Panc1 (cell line): ENCODE measurements around the gene WNT7A. TPM values are rescaled to one million over a fixed set of nuclear protein-coding genes. Genes with fewer than 3 reads are reported as not detected.

ENCODE experiments used
- ATAC-seq: fragments of 200-7000 bp; cut with Tn5 transposase; 2 replicates; pipeline ENCODE4 v1.9.1; 2020; ENCODE audit warnings: mild to moderate bottlenecking, moderate library complexity
- BruUV-seq: library from RNA; stranded (reverse); fragments of 400-500 nt; replicated peaks from 2 replicates; lab custom pipeline; 2021; lab: Mats Ljungman, UMichigan
- CTCF ChIA-PET: fragments of 300-600 bp; sonication (Branson Sonifier 250); formaldehyde crosslinking; loops from one replicate; lab custom pipeline; 2022; ENCODE audit warnings: antibody characterized with exemption; lab: Charles Lee
- POLR2A ChIA-PET: fragments of 300-600 bp; sonication (Branson Sonifier 250); formaldehyde crosslinking; loops from one replicate; lab custom pipeline; 2022; ENCODE audit warnings: antibody characterized with exemption; lab: Charles Lee
- DNase-seq: peaks from one replicate; pipeline ENCODE4 v3.0.0-alpha.2; 2010; ENCODE audit warnings: low read depth, low spot score
- H3K27ac ChIP-seq: 2 replicates; pipeline ENCODE4 v1.5.1; 2011; ENCODE audit warnings: mild to moderate bottlenecking, low read length, inconsistent platforms
- H3K27me3 ChIP-seq: fragments of 200-500 bp; sonication (Bioruptor generic); 2 replicates; pipeline ENCODE4 v1.6.0; 2014; ENCODE audit warnings: low read length, inconsistent platforms; ENCODE audit not compliant: control insufficient read depth, insufficient read depth
- H3K36me3 ChIP-seq: fragments of 200-500 bp; sonication (Bioruptor generic); 2 replicates; pipeline ENCODE4 v1.5.1; 2014; ENCODE audit warnings: inconsistent platforms, mild to moderate bottlenecking, low read length, moderate library complexity; ENCODE audit not compliant: control insufficient read depth, insufficient read depth
- H3K4me1 ChIP-seq: 2 replicates; pipeline ENCODE4 v1.5.1; 2011; ENCODE audit warnings: inconsistent platforms, mild to moderate bottlenecking, low read length, moderate library complexity; ENCODE audit not compliant: control insufficient read depth, insufficient read depth
- H3K4me3 ChIP-seq, 2 experiments: 2 replicates each; pipeline ENCODE4 v1.5.1; 2011 to 2012; ENCODE audit warnings: low read depth in 2 of 2, low read length in 2 of 2, mild to moderate bottlenecking in 2 of 2, inconsistent platforms in 1 of 2, moderate library complexity in 1 of 2
- H3K9me3 ChIP-seq: fragments of 200-500 bp; sonication (Bioruptor generic); 2 replicates; pipeline ENCODE4 v1.5.1; 2014; ENCODE audit warnings: low read depth, mild to moderate bottlenecking, inconsistent platforms, low read length, moderate library complexity; ENCODE audit not compliant: control insufficient read depth, insufficient read depth
- SIN3A ChIP-seq: IDR thresholded peaks from 2 replicates; pipeline ENCODE4 v1.6.1; 2012; ENCODE audit warnings: low read depth, mild to moderate bottlenecking, low read length, moderate library complexity, borderline replicate concordance; ENCODE audit not compliant: insufficient read depth
- TCF7L2 ChIP-seq: IDR thresholded peaks from 2 replicates; pipeline ENCODE4 v1.6.1; 2011; ENCODE audit warnings: mild to moderate bottlenecking, low read depth, low read length, inconsistent platforms
- in situ Hi-C: cut with HindIII; loops from 2 replicates; pipeline ENCODE4 v1.10.0; 2016; ENCODE audit warnings: low sequenced_read_pairs, low pct_unique_long_range_greater_than_20kb
- intact Hi-C: fragments of 100-400 bp; cut with micrococcal nuclease; formaldehyde crosslinking; loops from one replicate; pipeline ENCODE4 v1.10.0; 2022; ENCODE audit not compliant: unreplicated experiment
- total RNA-seq: library from RNA; stranded (reverse); gene quantifications from one replicate; pipeline ENCODE4 v1.2.1, GENCODE V29; 2021; ENCODE audit not compliant: unreplicated experiment
- TF ChIP-seq, protein P1 (sequence below), 2 experiments: IDR thresholded peaks; 2 replicates each; pipeline ENCODE4 v1.6.1; 2011 to 2012; ENCODE audit warnings: low read depth in 2 of 2, control low read depth in 1 of 2, low read length in 1 of 2, mild to moderate bottlenecking in 1 of 2, moderate library complexity in 1 of 2; ENCODE audit not compliant: insufficient read depth in 1 of 2
- TF ChIP-seq, protein P2 (sequence below): fragments of 450-650 bp; IDR thresholded peaks from 2 replicates; pipeline ENCODE4 v1.5.1; 2017; ENCODE audit warnings: mild to moderate bottlenecking

Gene WNT7A
- total RNA-seq, 1 experiment from 2014 or later: not detected

DNA sequence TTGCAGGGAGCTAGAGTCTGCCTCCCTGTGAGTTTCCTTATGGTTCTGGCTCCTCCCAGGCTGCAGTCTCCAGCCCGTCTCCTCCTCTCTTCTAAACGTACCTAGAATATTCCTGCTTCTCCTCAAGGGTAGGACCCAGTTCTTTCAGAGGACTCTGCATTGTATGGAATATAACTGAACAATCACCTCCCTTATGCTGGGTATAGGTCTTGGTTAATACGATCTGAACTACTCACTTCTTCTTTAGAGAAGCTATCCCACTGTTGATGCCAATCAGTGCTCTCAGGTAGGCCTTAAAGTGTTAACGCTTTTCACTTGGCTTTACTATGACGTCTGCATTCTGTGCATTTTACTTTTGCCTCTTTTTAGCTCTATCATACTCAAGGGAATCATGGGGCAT is 98.5 kb downstream of the WNT7A start:
- ATAC-seq (no peak), DNase-seq (no peak)
- H3K4me1 ChIP-seq: no peaks in the 10 kb centered on the region
- H3K36me3 ChIP-seq: no peaks in the 10 kb centered on the region
- no peak overlapping the region for H3K4me3 ChIP-seq
- no peaks in the 10 kb centered on the region for H3K9me3 ChIP-seq
- no peak overlapping the region for H3K27ac ChIP-seq
- intact Hi-C loops (no loop called here), in situ Hi-C loops (no loop called here)
- H3K27me3 ChIP-seq: peaks cover 4% of the 10 kb centered on the region; the same call in 1 of the 2 replicates
- CTCF ChIA-PET: no interaction called here
- no peak for TF ChIP-seq TCF7L2
- BruUV-seq: no TSS peak
- POLR2A ChIA-PET: no interaction called here

DNA sequence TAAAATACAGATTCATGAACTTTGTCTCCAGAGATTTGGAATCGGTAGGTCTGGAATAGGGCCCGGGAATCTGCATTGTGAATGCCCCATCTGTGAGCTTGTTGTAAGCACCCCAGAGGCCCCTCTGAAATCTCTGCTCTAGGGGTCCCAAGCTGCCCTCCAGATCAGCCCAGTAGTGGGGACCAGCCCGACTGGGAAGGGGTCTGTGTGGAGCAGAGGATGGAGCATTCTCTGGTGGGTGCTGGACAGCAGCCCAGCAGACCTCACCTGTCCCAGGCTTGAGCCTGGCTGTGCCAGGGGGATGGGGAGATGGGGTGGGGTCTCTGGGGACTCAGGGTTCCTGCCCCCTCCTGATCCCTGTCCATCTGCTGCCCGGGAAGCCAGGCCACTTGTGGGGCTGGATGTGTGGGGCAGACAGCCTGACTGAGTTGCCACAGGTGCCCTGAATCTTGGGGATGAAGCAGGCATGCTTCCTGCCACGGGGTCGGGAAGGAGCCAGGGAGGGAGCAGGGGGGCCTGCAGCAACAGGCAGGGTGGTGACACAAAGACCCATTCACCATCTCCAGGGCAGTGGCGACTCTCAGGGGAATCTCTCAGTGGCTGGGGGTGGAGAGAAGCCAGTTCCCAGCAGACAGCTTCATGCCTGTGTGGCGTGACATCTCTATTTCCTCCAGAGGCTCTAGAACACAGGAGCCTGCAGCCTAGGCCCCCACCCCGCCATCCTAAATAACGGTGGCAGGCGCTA is 99.3 kb downstream of the WNT7A start:
- no TSS peak for BruUV-seq

More for the DNA sequence above, 99.3 kb downstream of the WNT7A start:
- POLR2A ChIA-PET: no interaction called here
- CTCF ChIA-PET: no interaction called here
- intact Hi-C loops (no loop called here), in situ Hi-C loops (no loop called here)
- DNase-seq: no peak
- Histone ChIP-seq H3K27ac (no peak overlapping the region), H3K4me1 (no peaks in the 10 kb centered on the region), H3K4me3 (no peak overlapping the region), H3K36me3 (no peaks in the 10 kb centered on the region), H3K27me3 (peaks cover 4% of the 10 kb centered on the region; the same call in 1 of the 2 replicates), H3K9me3 (no peaks in the 10 kb centered on the region)
- TF ChIP-seq, protein P1, sequence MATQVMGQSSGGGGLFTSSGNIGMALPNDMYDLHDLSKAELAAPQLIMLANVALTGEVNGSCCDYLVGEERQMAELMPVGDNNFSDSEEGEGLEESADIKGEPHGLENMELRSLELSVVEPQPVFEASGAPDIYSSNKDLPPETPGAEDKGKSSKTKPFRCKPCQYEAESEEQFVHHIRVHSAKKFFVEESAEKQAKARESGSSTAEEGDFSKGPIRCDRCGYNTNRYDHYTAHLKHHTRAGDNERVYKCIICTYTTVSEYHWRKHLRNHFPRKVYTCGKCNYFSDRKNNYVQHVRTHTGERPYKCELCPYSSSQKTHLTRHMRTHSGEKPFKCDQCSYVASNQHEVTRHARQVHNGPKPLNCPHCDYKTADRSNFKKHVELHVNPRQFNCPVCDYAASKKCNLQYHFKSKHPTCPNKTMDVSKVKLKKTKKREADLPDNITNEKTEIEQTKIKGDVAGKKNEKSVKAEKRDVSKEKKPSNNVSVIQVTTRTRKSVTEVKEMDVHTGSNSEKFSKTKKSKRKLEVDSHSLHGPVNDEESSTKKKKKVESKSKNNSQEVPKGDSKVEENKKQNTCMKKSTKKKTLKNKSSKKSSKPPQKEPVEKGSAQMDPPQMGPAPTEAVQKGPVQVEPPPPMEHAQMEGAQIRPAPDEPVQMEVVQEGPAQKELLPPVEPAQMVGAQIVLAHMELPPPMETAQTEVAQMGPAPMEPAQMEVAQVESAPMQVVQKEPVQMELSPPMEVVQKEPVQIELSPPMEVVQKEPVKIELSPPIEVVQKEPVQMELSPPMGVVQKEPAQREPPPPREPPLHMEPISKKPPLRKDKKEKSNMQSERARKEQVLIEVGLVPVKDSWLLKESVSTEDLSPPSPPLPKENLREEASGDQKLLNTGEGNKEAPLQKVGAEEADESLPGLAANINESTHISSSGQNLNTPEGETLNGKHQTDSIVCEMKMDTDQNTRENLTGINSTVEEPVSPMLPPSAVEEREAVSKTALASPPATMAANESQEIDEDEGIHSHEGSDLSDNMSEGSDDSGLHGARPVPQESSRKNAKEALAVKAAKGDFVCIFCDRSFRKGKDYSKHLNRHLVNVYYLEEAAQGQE (IDR thresholded peaks at IDR 0.05; ENCODE audit: insufficient read depth in 1 of 2, low read depth in 2 of 2, low read length in 1 of 2): no peak
- TF ChIP-seq SIN3A: no peak
- TF ChIP-seq, protein P2, sequence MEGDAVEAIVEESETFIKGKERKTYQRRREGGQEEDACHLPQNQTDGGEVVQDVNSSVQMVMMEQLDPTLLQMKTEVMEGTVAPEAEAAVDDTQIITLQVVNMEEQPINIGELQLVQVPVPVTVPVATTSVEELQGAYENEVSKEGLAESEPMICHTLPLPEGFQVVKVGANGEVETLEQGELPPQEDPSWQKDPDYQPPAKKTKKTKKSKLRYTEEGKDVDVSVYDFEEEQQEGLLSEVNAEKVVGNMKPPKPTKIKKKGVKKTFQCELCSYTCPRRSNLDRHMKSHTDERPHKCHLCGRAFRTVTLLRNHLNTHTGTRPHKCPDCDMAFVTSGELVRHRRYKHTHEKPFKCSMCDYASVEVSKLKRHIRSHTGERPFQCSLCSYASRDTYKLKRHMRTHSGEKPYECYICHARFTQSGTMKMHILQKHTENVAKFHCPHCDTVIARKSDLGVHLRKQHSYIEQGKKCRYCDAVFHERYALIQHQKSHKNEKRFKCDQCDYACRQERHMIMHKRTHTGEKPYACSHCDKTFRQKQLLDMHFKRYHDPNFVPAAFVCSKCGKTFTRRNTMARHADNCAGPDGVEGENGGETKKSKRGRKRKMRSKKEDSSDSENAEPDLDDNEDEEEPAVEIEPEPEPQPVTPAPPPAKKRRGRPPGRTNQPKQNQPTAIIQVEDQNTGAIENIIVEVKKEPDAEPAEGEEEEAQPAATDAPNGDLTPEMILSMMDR: no peak
- no peak for ATAC-seq
